Measurements from ENCODE around the gene NOM1.
"Not testable (repeated sequence)": the region's sequence is repeated elsewhere in the genome, so short reads cannot be mapped to it uniquely, and the experiment has no call there.

GRCh38 chr7:156900093-156900492 is 49.4 kb upstream of the NOM1 start:
- TF ChIP-seq CTCF (IDR thresholded peaks at IDR 0.05; ENCODE audit: poor library complexity); EZH2 (IDR thresholded peaks at IDR 0.05; ENCODE audit: borderline replicate concordance): not testable (repeated sequence)

Data from hepatocyte (in vitro differentiated cells).